GM12875 (cell line): ENCODE data around the gene BPIFB4.

Experiments
- H3K4me3 ChIP-seq: one replicate; pipeline ENCODE4 v1.5.1; 2011; ENCODE audit warnings: low read depth, low read length, control low read depth
- TF ChIP-seq, protein P1 (sequence below): IDR thresholded peaks from 2 replicates; pipeline ENCODE4 v1.5.1; 2011; ENCODE audit warnings: low read depth, mild to moderate bottlenecking, control low read depth, inconsistent platforms, low read length, moderate library complexity, borderline replicate concordance; ENCODE audit not compliant: insufficient read depth

The BPIFB4 gene

GRCh38 chr20:33079259-33079658 is at the start of gene BPIFB4:
TSS of gene BPIFB4 (plus strand) at chr20:33079643. CDS start at chr20:33081527, 1,884 bp downstream.
- TF ChIP-seq, protein P1, sequence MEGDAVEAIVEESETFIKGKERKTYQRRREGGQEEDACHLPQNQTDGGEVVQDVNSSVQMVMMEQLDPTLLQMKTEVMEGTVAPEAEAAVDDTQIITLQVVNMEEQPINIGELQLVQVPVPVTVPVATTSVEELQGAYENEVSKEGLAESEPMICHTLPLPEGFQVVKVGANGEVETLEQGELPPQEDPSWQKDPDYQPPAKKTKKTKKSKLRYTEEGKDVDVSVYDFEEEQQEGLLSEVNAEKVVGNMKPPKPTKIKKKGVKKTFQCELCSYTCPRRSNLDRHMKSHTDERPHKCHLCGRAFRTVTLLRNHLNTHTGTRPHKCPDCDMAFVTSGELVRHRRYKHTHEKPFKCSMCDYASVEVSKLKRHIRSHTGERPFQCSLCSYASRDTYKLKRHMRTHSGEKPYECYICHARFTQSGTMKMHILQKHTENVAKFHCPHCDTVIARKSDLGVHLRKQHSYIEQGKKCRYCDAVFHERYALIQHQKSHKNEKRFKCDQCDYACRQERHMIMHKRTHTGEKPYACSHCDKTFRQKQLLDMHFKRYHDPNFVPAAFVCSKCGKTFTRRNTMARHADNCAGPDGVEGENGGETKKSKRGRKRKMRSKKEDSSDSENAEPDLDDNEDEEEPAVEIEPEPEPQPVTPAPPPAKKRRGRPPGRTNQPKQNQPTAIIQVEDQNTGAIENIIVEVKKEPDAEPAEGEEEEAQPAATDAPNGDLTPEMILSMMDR, result no peak
- no peak within 1 kb of the TSS for H3K4me3 ChIP-seq

- no peak overlapping the region for H3K4me3 ChIP-seq
- TF ChIP-seq, protein P1, result no peak
Measured at GRCh38 chr20:33030076-33030475, 49.4 kb upstream of the BPIFB4 start.

DNA sequence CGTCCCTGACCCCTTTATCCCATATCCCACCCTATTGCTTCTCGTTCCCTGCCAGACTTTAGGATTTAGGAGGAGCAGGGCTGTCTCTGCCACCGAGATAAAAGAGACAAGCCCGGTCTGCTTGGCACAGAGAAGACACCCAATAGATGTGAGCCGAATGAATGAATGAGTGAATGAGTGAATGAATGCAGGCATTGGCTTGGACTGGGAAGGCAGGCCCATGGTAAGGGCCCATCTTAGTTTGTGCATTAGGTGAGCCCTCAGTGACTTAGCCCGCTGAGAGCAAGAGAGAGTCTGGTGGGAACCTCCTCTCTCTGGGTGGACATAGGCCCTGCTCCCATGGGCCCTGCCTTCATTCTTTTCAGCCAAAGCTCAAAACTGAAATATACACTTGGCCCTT is 48.9 kb upstream of the BPIFB4 start:
- TF ChIP-seq, protein P1, result no peak
- no peak overlapping the region for H3K4me3 ChIP-seq

- H3K4me3 ChIP-seq, result no peak within 1 kb of the TSS
- TF ChIP-seq, protein P1, result no peak
Measured at GRCh38 chr20:33031531-33031930, 47.9 kb upstream of the BPIFB4 start, which contains the start of gene BPIFB6. TSS of gene BPIFB6 (plus strand) at chr20:33031648. CDS start at chr20:33031648, 0 bp downstream.

GRCh38 chr20:33032555-33032954 is 46.9 kb upstream of the BPIFB4 start:
- TF ChIP-seq, protein P1, result no peak
- no peak overlapping the region for H3K4me3 ChIP-seq

DNA sequence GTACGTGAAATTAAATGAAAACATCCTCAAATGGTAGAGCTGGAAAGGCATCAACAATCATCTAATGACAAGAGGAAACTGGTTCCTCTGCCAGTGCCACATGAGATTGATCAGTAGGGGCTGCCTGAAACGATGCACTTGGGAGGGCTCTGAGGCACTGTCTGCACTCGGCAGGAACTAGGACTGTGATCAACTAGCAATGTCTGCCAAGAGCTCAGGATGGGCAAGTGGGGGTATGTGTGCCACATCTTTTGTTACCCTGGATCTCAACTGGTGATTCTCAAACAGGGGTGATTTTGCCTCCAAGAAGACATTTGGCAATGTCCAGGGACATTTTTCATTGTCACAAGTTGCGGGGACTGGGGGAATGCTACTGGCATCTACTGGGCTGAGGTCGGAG is 46.1 kb upstream of the BPIFB4 start:
- TF ChIP-seq, protein P1, result no peak

DNA sequence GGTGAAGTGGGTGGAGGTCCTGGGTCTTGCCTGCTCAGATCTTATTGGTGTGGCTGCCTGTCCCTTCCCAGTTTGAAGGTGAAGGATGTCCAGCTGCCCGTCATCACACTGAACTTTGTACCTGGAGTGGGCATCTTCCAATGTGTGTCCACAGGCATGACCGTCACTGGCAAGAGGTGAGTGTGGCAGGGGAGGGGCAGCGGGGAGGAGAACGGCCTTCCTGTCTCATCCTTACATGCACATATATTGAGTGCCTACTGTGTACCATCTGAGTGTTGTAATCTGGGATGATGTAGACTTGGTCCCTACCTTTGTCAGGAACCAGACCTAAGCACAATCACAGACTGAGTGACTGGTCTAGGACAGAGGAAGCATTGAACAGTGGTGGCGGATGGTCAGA is 45.3 kb upstream of the BPIFB4 start:
- TF ChIP-seq, protein P1, result no peak
- H3K4me3 ChIP-seq, result no peak overlapping the region

More for the DNA sequence above, 46.1 kb upstream of the BPIFB4 start:
- no peak overlapping the region for H3K4me3 ChIP-seq
